ENCODE data around the gene MAZ.
"Not testable (repeated sequence)": the region's sequence is repeated elsewhere in the genome, so short reads cannot be mapped to it uniquely, and the experiment has no call there.

The MAZ gene

DNA sequence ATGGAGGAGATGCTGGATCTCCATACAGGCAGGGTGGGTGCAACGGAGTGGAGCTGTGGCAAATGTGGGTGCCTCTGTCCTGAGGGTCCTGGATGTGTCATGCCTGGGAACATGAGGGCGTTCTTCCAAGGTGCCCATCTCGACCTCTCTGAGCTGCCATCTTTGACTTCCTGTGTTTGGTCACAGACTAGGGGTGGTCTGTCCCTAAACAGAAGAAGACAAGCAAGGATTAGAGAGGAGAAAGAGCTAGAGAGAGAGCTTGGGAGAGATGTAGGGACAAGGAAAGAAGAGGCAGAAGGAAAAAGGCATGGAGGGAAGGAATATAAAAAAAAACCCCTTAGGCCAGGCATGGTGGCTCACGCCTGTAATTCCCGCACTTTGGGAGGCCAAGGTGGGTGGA is 31.6 kb upstream of the MAZ start:
- DNase-seq (ENCODE audit: insufficient read length, low spot score) (no peak), FAIRE-seq (no peak)
- TF ChIP-seq POLR2A (IDR thresholded peaks at IDR 0.05; ENCODE audit: low read depth, low read length): no peak

DNA sequence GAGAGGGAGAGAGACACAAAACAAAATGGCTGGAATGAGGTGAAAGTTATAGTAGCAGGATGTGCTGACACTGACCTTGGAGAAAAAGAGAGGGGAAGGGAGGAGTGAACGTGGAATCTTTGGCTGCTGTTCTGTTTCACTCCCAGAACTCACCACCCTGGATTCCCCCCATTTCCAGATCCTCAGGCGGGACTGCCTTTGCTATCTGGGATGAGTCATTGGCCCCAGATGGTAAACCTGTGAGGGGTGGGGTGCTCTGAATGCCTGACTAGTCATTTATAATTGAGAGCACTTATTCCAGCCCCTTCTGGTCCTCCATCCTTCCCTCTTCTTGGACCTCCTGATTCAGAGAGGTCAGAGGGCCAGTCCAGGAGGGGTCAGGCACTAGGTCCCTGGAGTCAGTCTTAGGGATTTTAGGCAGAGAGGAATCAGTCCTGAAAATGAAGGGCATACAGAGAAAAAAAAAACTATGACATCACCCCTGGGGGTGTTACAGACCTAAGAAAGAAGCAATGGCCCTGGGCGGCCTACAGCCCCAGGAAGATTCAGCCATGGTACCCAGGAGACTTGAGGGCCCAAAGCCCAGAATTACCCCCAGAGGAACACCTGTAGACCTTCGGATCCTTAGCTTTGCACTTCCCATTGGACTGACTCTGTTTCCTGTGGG is 30.5 kb upstream of the MAZ start:
- DNase-seq (ENCODE audit: insufficient read length, low spot score): peak; percentile 65
- peak; percentile 36 for FAIRE-seq
- TF ChIP-seq POLR2A (IDR thresholded peaks at IDR 0.05; ENCODE audit: low read depth, low read length): no peak

DNA sequence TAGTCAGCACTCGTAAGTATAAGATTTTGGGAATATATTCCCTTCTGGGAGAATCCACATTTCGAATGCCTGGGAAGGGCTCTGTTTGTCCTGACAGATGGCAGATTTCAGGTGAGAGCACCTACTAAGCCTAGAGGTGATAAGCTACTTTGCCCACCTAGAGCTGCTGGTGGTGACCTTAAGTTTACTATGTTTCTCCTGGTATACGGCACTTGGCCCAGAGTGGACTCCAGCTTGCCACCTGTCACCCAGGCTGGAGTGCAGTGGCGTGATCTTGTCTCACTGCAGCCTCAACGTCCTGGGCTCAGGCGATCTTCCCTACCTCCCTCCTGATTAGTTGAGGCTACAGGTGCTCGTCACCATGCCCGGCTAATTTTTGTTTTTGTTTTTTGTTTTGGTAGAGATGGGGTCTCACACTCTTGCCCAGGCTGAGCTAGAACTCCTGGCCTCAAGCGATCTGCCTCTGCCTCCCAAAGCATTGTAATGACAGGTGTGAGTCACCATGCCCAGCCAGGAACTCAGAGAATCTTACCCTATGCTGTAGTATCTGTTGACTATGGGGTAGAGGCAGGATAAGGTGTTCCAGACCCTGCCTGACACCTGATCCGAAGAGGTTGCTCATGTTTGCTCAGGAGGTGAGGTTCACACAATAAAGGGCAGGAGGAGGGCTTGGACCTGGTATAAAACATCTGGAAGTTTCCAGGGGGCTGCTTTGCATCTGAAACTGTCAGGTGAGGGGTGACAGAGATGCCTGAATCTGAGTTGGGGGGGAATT is 28.6 kb upstream of the MAZ start, which contains the start of gene ZG16:
Gene ZG16 (plus strand): TSS at position 681 of the 775 bp plus-strand sequence. CDS start 1,011 bp downstream, outside the sequence.
- FAIRE-seq: no peak

DNA sequence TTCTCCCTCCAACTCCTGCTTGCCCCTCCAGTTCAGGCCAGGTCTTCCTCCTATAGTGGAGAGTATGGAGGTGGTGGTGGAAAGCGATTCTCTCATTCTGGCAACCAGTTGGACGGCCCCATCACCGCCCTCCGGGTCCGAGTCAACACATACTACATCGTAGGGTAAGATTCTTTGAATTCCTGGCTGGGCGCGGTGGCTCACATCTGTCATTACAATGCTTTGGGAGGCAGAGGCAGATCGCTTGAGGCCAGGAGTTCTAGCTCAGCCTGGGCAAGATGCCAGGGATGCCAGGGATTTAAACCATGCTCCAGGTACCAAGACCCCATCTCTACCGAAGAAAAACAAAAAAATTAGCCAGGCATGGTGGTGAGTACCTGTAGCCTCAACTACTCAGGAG is 26.9 kb upstream of the MAZ start:
- DNase-seq (ENCODE audit: insufficient read length, low spot score): no peak
- no peak for FAIRE-seq
- no peak for TF ChIP-seq POLR2A (IDR thresholded peaks at IDR 0.05; ENCODE audit: low read depth, low read length)

More for the DNA sequence above, 28.6 kb upstream of the MAZ start, which contains the start of gene ZG16:
- no peak for DNase-seq (ENCODE audit: insufficient read length, low spot score)
- no peak for TF ChIP-seq POLR2A (IDR thresholded peaks at IDR 0.05; ENCODE audit: low read depth, low read length)

DNA sequence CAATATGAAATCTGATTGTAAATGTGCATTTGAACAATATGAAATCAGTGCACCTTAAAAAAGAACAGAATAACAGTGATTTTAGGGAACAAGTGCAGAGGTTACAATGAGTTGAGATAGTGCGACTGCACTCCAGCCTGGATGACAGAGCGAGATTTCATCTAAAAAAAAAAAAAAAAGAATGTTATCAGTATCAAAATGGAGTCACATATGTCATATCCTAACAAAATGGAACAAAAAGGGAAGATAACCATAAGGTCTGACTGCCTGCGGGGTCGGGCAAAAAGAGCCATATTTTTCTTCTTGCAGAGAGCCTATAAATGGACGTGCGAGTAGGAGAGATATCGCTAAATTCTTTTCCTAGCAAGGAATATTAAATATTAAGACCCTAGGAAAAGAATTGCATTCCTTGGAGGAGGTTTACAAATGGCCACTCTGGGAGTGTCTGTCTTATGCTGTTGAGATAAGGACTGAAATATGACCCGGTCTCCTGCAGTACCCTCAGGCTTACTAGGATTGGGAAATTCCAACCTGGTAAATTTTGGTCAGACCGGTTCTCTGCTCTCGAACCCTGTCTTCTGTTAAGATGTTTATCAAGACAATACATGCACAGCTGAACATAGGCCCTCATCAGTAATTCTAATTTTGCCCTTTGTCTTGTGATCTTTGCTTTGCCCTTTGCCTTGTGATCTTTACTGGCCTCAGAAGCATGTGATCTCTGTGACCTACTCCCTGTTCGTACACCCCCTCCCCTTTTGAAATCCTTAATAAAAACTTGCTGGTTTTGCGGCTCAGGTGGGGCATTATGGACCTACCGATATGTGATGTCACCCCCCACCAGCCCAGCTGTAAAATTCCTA is 23.0 kb upstream of the MAZ start:
- not testable (repeated sequence) for DNase-seq (ENCODE audit: insufficient read length, low spot score)

DNA sequence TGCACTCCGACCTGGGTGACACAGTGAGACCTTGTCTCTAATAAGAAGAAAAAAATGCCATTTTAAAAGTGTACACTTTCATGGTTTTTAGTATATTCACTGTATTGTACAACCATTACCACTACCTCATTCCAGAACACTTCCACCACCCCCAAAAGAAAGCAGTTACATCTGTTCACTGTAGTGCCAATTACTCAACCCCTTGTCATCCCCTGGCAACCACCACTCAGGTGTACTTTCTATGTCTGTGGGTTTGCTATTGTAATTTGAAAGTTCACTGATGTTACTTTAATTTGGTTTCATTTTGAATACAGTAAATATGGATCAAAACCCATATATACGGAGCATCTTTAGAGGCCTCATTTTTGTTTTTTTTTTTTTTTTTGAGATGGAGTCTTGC is 22.2 kb upstream of the MAZ start:
- DNase-seq (ENCODE audit: insufficient read length, low spot score) (no peak), FAIRE-seq (no peak)
- no peak for TF ChIP-seq POLR2A (IDR thresholded peaks at IDR 0.05; ENCODE audit: low read depth, low read length)

More for the DNA sequence above, 23.0 kb upstream of the MAZ start:
- FAIRE-seq: not testable (repeated sequence)

DNA sequence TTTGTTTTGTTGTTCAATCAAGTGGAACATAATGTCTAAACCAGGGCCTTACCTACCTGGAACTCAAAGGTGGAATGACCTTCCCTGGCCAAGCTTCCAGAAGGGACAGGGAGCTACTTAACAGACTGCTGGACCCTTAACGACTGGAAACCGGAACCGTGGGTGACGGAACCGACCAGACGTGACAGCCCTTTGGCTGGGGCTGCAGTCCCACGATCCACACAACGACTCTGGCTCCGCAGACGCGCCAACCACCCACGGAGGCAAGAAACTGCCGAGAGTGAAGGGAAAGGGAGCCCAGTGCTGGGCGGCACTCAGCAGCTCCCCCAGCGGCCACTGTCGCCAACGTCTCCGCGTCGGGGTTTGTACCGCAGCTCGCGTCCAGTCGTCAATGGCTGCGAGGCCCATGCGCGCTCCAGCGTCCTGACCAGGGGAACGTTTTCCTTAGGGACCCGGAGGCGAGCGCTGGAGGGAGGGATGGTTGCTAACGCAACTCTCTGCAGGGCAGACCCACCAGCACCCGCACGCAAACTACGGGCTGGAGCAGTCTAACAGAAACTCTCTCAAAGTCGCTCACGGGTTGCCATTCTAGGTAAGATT is 21.3 kb upstream of the MAZ start:
- no peak for DNase-seq (ENCODE audit: insufficient read length, low spot score)
- no peak for FAIRE-seq
- no peak for TF ChIP-seq POLR2A (IDR thresholded peaks at IDR 0.05; ENCODE audit: low read depth, low read length)

DNA sequence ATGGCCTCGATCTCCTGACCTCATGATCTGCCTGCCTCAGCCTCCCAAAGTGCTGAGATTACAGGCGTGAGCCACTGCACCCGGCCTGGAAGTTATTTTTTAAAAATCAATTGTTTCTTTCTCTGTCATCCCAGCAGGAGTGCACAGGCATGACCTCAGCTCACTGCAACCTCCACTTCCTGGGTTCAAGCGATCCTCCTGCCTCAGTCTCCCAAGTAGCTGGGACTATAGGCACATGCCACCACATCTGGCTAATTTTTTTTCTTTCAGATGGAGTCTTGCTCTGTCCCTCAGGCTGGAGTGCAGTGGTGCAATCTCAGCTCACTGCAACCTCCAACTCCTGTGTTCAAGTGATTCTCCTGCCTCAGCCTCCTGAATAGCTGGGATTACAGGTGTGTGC is 19.2 kb upstream of the MAZ start:
- not testable (repeated sequence) for DNase-seq (ENCODE audit: insufficient read length, low spot score); FAIRE-seq

DNA sequence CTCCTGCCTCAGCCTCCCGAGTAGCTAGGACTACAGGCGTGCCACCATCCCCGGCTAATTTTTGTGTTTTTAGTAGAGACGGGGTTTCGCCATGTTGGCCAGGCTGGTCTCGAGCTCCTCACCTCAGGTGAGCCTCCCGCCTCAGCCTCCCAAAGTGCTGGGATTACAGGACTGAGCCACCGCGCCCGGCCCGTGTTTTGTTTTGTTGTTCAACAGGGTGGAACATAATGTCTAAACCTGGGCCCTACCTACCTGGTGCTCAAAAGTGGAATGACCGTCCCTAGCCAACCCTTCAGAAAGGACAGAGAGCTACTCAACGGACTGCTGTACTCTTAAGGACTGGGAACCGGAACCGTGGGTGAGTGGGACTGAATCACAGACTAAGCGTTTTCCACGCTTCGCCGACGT is 16.6 kb upstream of the MAZ start:
- DNase-seq (ENCODE audit: insufficient read length, low spot score): no peak
- FAIRE-seq: no peak
- TF ChIP-seq POLR2A (IDR thresholded peaks at IDR 0.05; ENCODE audit: low read depth, low read length): no peak

DNA sequence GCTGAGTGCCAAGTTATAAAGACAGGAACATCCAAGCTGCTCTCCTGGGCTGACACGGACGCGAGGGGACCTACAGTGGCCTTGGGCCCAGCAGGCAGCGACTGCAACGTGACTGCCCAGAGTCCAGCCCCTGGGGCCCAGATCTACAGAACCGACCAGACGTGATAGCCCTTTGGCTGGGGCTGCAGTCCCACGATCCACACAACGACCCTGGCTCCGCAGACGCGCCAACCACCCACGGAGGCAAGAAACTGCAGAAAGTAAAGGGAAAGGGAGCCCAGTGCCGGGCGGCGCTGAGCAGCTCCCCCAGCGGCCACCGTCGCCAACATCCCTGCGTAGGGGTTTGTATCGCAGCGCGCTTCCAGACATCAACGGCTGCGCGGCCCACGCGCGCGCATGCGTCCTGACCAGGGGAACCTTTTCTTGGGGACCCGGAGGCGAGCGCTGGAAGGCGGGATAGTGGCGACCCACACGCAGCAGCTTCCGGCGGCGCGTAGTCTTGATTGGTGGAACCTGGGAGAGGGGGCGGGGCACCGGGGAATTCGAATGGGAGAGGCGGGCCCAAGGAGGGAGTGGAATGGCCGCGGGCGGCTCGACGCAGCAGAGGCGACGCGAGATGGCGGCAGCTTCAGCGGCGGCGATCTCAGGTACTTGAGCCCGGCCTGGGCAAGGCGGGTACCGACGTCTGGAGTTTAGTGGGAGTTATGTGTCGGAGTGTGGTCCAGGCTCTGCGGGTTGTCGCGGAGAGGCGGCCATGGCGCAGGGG is 16.0 kb upstream of the MAZ start, which contains the start of gene KIF22:
Gene KIF22 (plus strand): TSS at position 569 of the 766 bp plus-strand sequence. CDS start 9 bp downstream, at position 578.
- FAIRE-seq (no peak), DNase-seq (ENCODE audit: insufficient read length, low spot score) (peak; percentile 95)
- peak; percentile 64 for TF ChIP-seq POLR2A (IDR thresholded peaks at IDR 0.05; ENCODE audit: low read depth, low read length)

DNA sequence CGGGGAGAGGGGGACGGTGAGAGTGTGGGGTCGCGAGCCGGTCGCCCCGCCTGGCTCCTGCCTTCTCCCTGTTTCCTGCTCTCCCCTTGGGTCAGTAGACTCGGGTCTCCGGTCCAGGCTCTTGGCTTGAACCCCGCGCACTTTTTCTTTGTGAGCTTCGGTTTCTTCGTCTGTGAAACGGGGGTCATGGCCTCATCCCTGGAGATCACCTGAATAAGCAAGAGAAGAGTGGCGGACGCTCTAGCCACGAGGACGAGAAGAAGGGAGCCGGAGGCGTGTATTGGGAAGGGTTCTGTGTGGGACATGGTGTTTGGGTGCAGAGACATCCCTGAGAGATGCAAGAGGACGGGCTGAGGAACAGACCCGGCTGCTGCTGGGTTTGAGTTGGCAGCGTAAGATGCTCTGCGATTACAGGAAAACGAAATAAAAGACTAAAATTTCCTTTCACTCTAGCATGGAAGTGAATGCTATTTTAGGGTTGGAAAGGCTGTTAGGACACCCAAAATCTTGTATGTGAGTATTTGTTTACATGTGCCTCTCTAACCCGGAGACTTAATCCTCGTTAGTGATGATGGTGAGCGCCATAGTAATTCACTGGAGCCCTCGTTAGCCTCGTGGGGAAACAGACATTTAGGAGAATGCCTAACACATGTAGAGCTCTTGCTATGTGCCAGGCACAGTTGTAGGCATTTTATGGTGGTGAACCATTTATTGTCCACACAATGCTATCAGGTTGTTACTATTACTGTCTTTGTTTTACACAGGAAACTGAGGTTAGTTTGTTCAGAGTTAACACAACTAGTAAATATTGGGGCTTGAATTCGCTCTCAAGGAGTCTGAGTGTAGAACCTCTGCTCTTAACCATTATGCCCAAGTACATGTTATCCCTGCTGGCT is 15.1 kb upstream of the MAZ start:
- FAIRE-seq: no peak
- no peak for TF ChIP-seq POLR2A (IDR thresholded peaks at IDR 0.05; ENCODE audit: low read depth, low read length)
- no peak for DNase-seq (ENCODE audit: insufficient read length, low spot score)
